Frontal cortex (tissue), 4 donors: ENCODE results near the gene SFRP4. TPM values are rescaled to one million over a fixed set of nuclear protein-coding genes. Genes with fewer than 3 reads are reported as not detected.
"Not testable (repeated sequence)": the region's sequence is repeated elsewhere in the genome, so short reads cannot be mapped to it uniquely, and the experiment has no call there.

Source experiments
- DNase-seq, 2 donors: peaks; one replicate each; pipeline ENCODE4 v3.0.0; 2012; ENCODE audit warnings: low spot score in 2 of 2
- FAIRE-seq: peaks from 2 replicates; lab custom pipeline; 2012; peaks lifted over from hg19 to GRCh38; lab: Jason Lieb, UNC
- total RNA-seq: library from RNA; depleted of rRNA; stranded (reverse); fragments of >200 nt; gene quantifications from one replicate; pipeline ENCODE4 v1.2.3, GENCODE V29; 2014
- donor health status: control.
- donor health status: control.
- donor health status: control.

The SFRP4 gene
- total RNA-seq, result 1.2 TPM

DNA sequence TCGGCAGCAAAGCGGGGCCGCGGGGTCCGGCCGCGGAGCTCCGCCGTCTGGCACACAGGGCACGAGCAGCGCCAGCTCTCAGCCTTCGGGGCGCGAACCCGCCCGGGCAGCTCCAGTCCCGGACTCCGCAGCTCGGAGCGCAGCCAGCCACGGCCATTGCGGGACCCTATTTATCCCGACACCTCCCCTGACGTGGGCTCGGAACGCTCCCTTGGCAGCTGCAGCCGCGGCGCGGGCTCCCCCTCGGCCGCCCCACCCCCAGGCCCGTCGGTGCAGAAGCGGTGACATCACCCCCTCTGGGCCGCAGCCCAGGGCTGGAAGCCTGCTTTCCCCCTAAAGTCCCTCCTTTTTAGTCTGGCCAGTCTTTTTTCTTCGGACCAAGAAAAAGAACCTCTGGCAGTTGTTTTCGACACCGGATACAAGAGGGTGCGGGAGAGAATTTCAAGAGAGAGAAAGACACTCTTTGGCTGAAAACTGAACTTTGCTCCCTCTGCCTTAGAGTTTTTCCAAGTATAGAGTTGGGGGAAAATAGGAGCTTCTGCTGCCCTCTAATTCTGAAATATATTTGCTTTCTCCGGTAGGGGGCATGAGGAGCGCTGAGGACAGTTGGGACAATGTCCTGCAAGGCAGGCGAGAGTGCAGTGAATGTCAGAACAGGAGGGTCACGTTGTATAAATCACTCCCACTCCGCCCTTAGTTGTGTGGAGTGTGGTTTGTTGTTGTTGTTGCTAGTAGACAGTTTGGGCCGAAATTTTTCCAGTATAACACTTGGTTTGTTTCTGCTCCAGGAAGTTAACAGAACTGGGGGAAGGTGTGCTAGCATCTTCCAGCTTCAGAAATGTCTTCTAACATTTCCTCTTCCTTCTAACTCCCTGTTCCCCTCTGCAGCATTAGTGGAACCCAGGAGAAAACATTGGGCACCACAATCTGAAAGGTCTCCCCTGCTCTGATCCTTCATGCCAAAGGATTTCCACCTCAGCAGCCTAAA, at the start of gene SFRP4:
Gene SFRP4, minus strand, starts transcription at position 145 of the 988 bp plus-strand sequence. CDS start 280 bp downstream, outside the sequence.
- FAIRE-seq, result no peak
- DNase-seq, result peak; percentile 39 to 47

DNA sequence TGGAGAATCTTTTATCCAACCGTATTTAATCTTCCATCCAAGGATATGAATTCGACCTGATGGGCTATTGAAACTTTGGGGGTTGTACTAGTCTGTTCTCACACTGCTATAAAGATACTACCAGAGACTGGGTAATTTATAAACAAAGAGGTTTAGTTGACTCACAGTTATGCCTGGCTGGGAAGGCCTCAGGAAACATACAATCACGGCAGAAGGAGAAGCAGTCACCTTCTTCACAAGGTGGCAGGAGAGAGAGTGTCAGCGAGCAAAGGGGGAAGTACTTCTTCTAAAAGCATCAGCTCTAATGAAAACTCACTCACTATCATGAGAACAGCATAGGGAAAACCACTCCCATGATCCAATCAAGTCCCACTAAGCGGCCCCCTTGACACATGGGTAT, 47.6 kb upstream of the SFRP4 start:
- FAIRE-seq (no peak), DNase-seq (no peak)

DNA sequence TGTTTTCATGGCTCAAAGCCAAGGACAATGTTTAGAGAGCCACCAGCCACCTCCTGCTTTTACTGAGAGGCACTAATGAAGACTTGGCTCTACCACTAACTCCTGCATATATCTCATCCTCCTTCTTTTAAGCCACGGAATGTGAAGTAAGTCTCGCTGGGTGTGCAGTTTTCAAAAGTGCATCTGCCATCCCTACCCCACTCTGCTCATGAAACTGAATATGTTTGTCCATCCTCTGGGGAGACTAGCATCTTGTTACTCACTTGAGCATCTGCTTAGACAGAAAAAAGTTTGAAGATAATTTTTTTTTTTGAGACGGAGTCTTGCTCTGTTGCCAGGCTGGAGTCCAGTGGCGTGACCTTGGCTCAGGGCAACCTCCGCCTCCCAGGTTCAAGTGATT, 44.6 kb upstream of the SFRP4 start:
- no peak for DNase-seq
- no peak for FAIRE-seq

DNA sequence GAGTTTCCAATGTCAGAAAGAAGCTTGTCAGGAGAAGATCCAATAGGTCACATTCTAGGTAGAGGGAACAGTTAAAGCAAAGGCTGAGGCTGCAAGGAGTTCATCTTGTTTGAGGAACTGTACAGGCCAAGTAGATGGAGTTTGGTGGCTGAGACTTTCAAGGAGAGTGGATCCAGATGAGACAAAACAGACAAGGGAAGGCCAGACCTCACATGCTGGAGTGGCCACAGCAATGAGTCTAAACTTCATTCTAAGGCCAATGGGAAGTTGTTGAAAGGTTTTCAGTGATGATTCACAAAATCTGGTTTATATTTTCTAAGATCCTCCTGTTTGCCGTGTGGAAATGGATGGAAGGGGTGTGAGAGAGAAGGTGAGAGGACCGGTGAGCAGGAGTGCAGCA, 43.9 kb upstream of the SFRP4 start:
- no peak for FAIRE-seq
- no peak for DNase-seq

DNA sequence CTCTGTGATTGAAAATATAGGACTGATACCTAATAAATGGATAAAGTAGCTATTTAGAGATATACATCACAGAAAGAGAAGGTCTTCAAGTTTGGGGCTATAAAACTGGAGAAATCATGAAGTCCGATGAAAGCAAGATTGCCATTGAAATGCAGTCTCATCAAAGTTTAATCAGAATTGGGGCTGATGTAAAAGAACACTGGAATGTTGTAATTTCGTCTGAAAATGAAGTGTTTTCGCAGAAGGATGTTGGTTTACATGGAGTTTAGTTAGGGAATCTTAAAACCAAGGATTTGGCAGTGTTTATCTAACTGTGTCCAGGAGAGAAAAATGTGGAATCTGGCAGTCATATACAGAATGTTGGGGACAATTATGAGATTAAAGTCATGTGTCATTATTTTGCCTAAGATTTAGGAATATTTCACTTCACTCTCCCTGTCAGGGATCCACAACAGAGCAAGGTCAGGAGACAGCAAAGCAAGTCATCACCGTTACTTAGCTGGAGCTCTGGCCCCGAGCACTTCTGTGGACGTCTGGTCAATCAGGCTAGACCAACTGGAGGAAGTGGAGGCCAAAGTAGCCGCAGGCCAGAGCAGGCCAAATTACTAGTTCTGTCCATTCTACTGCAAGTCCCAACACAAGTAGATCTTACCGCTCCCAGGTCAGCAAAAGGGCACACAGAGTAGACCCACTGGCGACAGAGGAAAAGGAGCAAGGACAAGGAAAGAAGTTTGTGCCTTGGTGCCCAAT, 40.8 kb upstream of the SFRP4 start:
- DNase-seq (no peak), FAIRE-seq (no peak)

DNA sequence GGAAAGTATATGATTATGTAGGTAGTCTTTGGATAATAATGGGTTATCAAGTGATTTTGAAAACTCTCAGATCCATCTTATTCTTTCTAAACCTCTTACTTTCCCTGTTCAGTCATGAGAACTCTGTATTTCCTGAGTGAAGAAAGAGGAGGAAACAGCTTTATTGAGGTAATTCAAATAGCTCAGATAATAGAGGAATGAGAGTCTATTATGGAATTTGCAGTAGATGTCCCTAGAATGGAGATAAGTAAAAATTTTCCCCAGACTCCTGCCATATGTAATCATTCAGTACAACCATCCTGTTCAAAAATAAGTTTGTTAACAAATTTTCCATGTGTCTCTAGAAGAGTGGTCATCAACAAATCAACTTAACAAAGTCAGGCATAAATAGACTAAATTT, 40.2 kb upstream of the SFRP4 start:
- DNase-seq (no peak), FAIRE-seq (no peak)

DNA sequence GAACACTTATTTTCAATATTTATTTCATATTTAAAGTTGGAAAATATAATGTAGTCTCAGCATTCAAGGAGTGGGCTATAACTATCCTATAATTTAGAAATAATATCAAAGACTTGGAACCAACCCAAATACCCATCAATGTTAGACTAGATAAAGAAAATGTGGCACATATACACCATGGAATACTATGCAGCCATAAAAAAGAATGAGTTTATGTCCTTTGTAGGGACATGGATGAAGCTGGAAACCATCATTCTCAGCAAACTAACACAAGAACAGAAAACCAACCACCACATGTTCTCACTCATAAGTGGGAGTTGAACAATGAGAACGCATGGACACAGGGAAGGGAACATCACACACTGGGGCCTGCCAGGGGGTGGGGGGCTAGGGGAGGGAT, 37.6 kb upstream of the SFRP4 start:
- not testable (repeated sequence) for DNase-seq, FAIRE-seq

DNA sequence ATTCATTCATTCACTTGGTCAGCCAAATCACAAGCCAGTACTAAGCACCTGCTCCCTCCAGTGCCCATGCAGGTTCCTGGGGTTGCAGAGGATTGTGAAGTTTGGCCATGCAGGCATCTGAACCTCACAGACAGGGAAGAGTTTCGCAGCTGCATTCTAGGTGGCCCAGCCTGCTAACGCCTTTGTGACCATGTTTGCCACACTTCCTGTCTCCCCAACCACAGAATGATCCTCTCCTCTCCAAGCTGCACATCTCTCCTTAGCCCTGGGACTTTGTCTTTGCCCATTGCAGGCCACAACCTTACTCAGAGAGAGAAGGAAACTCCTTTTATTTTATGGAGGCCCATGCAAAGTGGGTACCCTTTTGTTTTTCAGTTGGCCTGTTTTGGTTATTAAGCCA, 35.6 kb upstream of the SFRP4 start:
- DNase-seq (no peak), FAIRE-seq (no peak)

DNA sequence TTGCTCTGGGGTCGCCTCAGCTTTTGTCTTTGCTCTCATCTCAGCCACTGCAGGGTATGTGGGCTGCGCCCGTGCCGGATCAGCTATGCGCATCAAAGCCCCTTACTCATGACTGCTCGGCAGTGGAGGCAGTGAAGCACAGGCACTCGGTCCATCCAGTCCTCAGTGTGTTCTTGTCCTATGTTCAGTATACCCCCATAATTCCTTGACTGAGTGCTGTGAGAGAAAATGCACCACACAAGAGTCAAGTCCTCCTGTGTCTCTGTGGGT, 31.3 kb upstream of the SFRP4 start:
- DNase-seq (no peak), FAIRE-seq (no peak)

DNA sequence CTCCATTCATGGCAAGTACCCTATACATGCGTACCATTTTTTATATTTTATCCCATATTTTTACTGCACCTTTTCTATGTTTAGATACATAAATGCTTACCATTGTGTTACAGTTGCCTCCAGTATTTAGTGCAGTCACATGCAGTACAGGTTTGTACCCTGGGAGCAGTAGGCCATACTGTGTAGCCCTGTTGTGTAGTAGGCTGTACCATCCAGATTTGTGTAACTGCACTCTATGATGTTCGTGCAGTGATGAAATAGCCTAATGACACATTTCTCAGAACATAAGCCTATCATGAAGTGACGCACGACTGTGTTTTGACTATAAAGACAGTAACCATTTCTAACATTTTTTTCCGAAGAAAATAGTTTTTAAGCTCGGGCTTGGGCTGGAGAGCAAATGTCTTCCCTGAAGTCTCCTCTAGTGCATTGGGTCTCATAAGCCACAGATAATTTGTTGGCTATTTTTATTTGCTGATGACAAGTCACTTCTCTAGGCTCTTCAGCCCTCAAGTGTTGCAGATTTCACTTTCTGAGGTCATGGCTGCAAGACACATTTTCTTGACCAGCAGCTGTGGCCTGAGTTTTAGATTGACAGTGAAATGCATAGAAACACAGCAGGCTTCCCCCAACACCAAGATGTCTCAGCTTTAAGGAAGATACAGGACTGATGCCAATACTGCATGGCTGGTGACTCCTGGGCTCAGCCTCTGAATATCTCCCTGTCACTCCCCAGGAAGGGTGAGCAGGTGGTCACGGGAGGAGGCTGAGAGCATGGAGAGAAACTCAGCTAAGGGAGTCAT, 30.7 kb upstream of the SFRP4 start:
- no peak for FAIRE-seq

DNA sequence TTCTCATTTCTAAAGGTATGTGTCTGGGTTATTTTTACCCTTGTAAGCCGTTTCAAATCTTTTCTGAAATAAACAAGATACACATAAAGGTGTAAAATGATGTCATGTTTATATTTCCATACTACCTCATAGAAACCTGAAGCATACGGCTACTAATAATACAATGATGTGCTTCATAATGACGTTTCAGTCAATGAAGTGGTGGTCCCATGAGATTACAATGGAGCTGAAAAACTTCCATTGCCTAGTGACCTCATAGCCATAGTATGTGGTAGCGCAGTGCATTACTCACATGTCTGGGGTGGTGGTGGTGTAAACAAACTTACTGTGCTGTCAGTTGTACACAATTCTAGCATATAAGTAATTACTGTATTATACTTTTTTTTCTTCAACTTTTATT, 28.7 kb upstream of the SFRP4 start:
- no peak for DNase-seq
- no peak for FAIRE-seq

More for the DNA sequence above, 30.7 kb upstream of the SFRP4 start:
- no peak for DNase-seq

DNA sequence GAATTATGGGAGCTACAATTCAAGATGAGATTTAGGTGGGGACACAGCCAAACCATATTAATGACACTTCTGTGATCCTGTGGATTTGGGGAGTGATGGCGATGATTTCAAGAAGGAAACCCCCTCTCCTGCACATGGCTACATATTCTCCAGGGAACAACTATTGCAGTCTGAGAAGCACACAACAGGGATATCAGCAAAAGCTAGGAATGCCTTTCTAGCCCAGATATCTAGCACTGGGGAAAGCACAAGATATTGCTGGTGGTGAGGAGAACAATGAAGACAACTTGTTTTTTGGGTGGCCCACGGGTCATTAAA, 28.1 kb upstream of the SFRP4 start:
- DNase-seq (no peak), FAIRE-seq (no peak)

DNA sequence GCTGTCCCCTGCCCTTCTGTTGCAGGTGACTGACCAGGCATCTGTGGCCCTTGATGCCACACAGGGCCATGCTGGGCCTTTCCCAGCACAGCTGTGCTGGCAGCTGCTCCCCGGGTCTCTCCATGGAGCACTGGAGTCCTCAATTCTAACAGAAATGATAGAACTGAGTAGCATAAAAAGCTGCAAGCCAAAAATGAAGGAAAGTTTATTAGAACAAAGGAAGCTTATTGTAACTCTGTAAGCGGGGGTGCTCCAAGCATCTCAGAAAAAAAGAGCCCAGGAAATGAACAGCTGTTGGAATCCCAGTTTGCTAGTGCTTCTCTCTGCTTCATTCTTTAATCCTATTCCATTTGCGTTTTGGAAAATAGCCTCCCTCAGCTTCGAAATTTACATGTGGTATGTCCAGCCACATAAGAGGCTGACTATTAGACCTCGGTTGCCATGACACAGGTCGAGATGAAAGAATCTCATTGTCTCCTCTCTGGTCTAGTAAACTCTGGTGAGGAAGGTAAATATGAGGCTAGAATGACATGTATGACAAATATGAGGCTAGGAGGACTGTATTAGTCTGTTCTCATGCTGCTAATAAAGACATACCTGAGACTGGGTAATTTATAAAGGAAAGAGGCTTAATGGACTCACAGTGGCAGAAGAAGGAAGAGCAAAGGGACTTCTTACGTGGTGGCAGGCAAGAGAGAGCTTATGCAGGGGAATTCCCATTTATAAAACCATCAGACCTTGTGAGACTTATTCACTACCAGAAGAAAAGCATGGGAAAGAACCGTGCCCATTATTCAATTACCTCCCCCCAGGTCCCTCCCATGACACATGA, 27.5 kb upstream of the SFRP4 start:
- no peak for DNase-seq
- no peak for FAIRE-seq

DNA sequence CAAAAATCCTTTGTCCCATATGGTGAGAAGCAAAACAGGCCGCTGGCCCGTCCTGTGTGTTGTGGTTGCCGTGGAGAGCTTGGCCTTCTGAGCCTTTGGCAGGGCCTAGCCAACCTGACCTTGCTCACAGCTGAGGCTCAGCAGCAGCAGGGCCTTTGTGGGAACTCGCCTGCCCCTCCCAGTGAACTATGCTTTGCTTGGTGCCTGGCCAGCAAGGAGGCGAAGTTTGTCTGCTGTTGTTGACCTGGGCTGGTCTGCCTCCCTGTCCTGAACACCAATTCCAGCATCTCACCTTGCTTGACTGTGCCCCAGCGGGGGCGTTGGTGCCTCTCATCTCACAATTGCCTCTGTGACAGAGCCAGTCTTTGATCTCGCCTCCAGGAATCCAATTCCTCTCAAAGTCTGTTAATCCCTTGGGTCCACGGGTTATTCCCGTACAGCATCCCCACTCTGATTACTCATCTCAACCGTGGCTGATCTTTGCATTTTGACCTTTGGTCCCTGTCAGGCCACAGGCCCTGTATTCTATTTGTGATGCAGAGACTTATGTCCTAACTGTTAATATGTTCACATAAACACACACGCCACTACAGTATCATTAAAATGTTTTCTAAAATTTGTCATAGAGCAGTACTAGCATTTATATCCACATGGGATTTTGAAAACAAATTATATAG, 26.5 kb upstream of the SFRP4 start:
- FAIRE-seq, result no peak

DNA sequence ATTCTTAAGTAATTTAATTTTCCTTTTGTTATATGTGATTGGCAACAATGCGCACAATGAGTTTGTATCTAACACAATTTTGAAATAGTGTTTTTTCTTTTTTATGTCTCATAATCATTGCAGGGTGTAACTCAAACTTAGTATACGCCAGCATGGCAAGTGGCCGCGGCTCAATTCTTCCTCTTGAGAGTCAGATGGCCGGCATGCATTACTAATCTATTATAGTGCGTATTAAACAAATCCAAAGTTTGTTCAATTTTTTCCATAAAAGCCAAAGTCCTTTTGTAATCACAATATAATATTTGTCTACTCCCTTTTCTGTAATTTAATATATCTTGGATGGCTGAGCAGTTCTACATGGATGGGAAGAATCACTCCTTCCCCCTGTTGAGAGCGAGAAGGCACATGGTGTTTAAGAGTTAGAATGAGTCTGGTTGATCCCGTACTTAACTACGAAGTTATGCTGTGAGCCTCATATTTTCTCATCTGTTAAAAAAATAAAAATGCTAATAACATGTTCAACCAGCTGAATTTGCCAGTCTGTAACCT, 16.5 kb upstream of the SFRP4 start:
- DNase-seq (no peak), FAIRE-seq (no peak)

More for the DNA sequence above, 26.5 kb upstream of the SFRP4 start:
- DNase-seq, result peak in 1 of 2 donors; percentile 7

DNA sequence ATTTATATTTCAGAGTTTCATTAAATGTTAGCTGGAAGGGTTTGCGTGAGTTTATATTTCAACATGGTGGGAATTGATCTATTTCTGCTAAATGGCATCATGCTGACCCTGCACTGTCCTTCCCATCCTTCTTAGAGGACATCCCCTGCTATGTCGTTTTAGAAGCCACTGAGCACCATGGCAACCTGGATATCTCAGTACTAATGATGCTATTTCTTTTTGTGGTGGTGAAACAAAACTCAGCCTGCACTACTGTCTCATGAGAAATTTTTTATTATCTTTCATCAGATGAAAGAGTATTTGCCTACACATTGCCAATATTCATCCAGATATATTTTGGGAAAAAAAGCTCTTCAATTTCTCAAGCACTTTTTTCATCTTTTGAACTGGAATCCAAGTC, 15.9 kb upstream of the SFRP4 start:
- no peak for FAIRE-seq
- DNase-seq, result no peak

DNA sequence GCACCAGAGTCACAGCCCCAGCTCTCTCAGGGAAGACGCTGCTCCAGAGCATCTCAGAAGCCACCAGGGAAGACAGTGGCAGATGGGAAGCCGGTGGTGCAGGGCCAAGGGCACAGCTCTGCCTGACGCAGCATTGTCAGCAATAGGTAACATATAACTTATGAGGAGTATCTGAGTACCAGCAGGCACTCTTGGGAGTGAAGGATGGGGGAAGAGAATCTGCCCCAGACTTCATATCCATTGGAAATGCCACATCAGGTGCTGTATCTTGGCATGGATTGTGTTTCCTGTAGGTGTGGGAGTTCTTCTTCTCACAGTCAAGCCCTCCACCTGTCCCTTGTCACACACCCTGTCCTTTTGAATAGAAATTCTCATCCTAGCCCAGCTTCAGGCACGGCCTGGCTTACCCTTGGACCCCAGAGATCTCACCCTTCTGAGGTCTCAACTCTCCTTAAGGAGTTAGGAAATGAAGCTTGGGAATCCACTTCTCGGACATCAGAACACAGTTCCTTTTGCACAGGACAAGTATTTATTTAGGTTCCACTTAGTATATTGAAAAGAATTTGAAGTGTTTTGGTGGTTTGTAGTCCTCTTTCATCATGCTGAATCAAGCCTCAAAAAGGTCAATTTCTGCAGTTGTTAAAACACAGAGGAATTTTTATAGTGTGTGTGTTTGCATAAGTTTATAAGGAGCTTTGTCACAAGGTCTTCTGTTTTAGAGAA, 13.8 kb upstream of the SFRP4 start:
- DNase-seq (no peak), FAIRE-seq (no peak)

DNA sequence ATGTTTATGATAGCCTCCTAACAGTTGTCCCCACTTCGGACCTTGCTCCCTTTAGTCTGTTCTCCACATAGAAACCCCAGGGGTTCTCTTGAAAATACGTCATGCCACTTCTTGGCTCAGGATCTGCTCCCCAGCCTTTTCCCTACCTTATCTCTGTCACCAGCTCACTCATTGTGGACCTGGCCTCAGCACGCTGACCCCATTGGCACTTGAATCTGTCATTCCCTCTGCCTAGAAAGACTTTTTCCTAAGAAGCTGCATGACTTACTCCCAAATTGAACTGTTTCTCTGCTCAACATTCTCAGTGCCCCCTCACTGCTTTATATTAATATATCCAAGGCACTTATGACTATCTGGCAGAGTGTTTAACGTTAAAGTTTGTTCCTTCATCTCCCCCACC, 12.3 kb upstream of the SFRP4 start:
- FAIRE-seq (no peak), DNase-seq (no peak)
